B cell (primary cell): ENCODE results near the gene AICDA. TPM values are rescaled to one million over a fixed set of nuclear protein-coding genes. Genes with fewer than 3 reads are reported as not detected.

ENCODE experiments used
- ATAC-seq: fragments of 200-7000 bp; cut with Tn5 transposase; one replicate; pipeline ENCODE4 v1.10.0; 2021; ENCODE audit warnings: low read depth, mild to moderate bottlenecking, moderate number of reproducible peaks, moderate library complexity
- CTCF ChIA-PET: fragments of 350-600 bp; sonication (Branson Sonifier 250); formaldehyde crosslinking; loops from one replicate; lab custom pipeline; 2021; ENCODE audit warnings: antibody characterized with exemption, inconsistent platforms; lab: Charles Lee
- POLR2A ChIA-PET: fragments of 350-600 bp; sonication (Branson Sonifier 250); formaldehyde crosslinking; loops from one replicate; lab custom pipeline; 2021; ENCODE audit warnings: antibody characterized with exemption; lab: Charles Lee
- DNase-seq: peaks from one replicate; pipeline ENCODE4 v3.0.0; 2013
- H2AFZ ChIP-seq: 2 replicates; pipeline ENCODE4 v1.6.1; 2012; ENCODE audit warnings: mild to moderate bottlenecking, low read depth, low read length; ENCODE audit not compliant: insufficient read depth, poor library complexity, severe bottlenecking
- H3K27ac ChIP-seq, 2 donors: 1 replicate in 1 of 2; 2 replicates in 1 of 2; pipeline ENCODE4 v1.5.1; 2012 to 2013; ENCODE audit warnings: low read length in 2 of 2, mild to moderate bottlenecking in 2 of 2, moderate library complexity in 1 of 2
- H3K27me3 ChIP-seq, 4 experiments: fragments of 200-600 bp in 1 of 4; sonication (generic) in 1 of 4; replicated peaks in 1 of 4; 1 replicate in 2 of 4; 2 replicates in 2 of 4; pipeline versions ENCODE4 v1.6.1 to v1.7.0; 2013 to 2016; ENCODE audit warnings: low read length in 3 of 4, mild to moderate bottlenecking in 2 of 4, mixed read lengths in 1 of 4, moderate library complexity in 1 of 4; ENCODE audit not compliant: insufficient read depth in 4 of 4, control insufficient read depth in 3 of 4; ENCODE audit errors: control extremely low read depth in 1 of 4
- H3K36me3 ChIP-seq, 2 experiments: replicated peaks in 1 of 2; 1 replicate in 1 of 2; 2 replicates in 1 of 2; pipeline versions ENCODE4 v1.6.1 to v1.7.1; 2013; ENCODE audit warnings: low read length in 1 of 2; ENCODE audit not compliant: insufficient read depth in 2 of 2, control insufficient read depth in 1 of 2; ENCODE audit errors: control extremely low read depth in 1 of 2, extremely low read depth in 1 of 2
- H3K4me1 ChIP-seq, 2 donors: fragments of 200-600 bp in 1 of 2; sonication (generic) in 1 of 2; 1 replicate in 1 of 2; 2 replicates in 1 of 2; pipeline versions ENCODE4 v1.5.1 to v1.6.1; 2013 to 2017; ENCODE audit warnings: low read length in 2 of 2; ENCODE audit not compliant: control insufficient read depth in 2 of 2, insufficient read depth in 2 of 2
- H3K4me2 ChIP-seq: replicated peaks from 2 replicates; pipeline ENCODE3; 2012; ENCODE audit warnings: mild to moderate bottlenecking, low read depth, low read length; ENCODE audit not compliant: poor library complexity, severe bottlenecking
- H3K4me3 ChIP-seq, 5 experiments: fragments of 200-600 bp in 1 of 5; sonication (generic) in 1 of 5; 1 replicate in 3 of 5; 2 replicates in 2 of 5; pipeline versions ENCODE4 v1.5.1 to v1.7.0; 2011 to 2016; ENCODE audit warnings: low read length in 4 of 5, mild to moderate bottlenecking in 4 of 5, low read depth in 2 of 5, control low read depth in 1 of 5, moderate library complexity in 1 of 5; ENCODE audit not compliant: insufficient read depth in 1 of 5; ENCODE audit errors: control extremely low read depth in 1 of 5, extremely low read depth in 1 of 5
- H3K79me2 ChIP-seq: fragments of 200-600 bp; sonication (generic); one replicate; pipeline ENCODE4 v1.6.0; 2016; ENCODE audit warnings: low read length; ENCODE audit not compliant: control insufficient read depth, insufficient read depth
- H3K9ac ChIP-seq: fragments of 200-600 bp; sonication (generic); 2 replicates; pipeline ENCODE4 v1.6.1; 2017; ENCODE audit warnings: mild to moderate bottlenecking, low read length, moderate library complexity
- H3K9me3 ChIP-seq, 3 donors: one replicate each; pipeline versions ENCODE4 v1.6.1 to v1.7.1; 2013; ENCODE audit warnings: low read length in 2 of 3; ENCODE audit not compliant: control insufficient read depth in 2 of 3, insufficient read depth in 1 of 3; ENCODE audit errors: control extremely low read depth in 1 of 3
- H4K20me1 ChIP-seq: 2 replicates; pipeline ENCODE4 v1.6.0; 2012; ENCODE audit warnings: mild to moderate bottlenecking, low read length; ENCODE audit not compliant: insufficient read depth, control insufficient read depth, poor library complexity, severe bottlenecking
- H3K27ac Mint-ChIP-seq: one replicate; pipeline ENCODE4 v1.8.0; 2021; ENCODE audit warnings: mixed read lengths
- H3K27me3 Mint-ChIP-seq: one replicate; pipeline ENCODE4 v1.8.0; 2021; ENCODE audit warnings: mixed read lengths
- H3K4me1 Mint-ChIP-seq: one replicate; pipeline ENCODE4 v1.8.0; 2021; ENCODE audit warnings: mixed read lengths
- H3K4me3 Mint-ChIP-seq: one replicate; pipeline ENCODE4 v1.8.0; 2021; ENCODE audit warnings: mixed read lengths
- H3K9me3 Mint-ChIP-seq: one replicate; pipeline ENCODE4 v1.8.0; 2022; ENCODE audit warnings: mixed read lengths; ENCODE audit not compliant: insufficient read depth
- EZH2 ChIP-seq: IDR thresholded peaks from 2 replicates; pipeline ENCODE4 v1.6.1; 2012; ENCODE audit warnings: borderline replicate concordance, low read depth, mild to moderate bottlenecking, moderate library complexity, low read length; ENCODE audit not compliant: insufficient read depth, poor library complexity, severe bottlenecking
- WGBS: methylation state at CpG from one replicate; pipeline ENCODE4 v1.1.5; 2013; ENCODE audit warnings: missing lambda C conversion rate; ENCODE audit not compliant: insufficient coverage; 5-methylcytosine and 5-hydroxymethylcytosine counted together
- intact Hi-C: fragments of 100-400 bp; cut with micrococcal nuclease; formaldehyde crosslinking; loops from one replicate; pipeline ENCODE4 v1.10.0; 2022
- polyA plus RNA-seq: library from polyadenylated mRNA; depleted of rRNA; stranded (reverse); fragments of >200 nt; gene quantifications from 2 replicates; pipeline ENCODE4 v1.2.3, GENCODE V29; 2012
- total RNA-seq, 2 donors: library from RNA; stranded (reverse); fragments of 120-200 nt in 1 of 2; gene quantifications; 1 replicate in 1 of 2; 2 replicates in 1 of 2; pipeline versions ENCODE4 v1.2.3 to v1.2.4, GENCODE V29; 2013 to 2022
- TF ChIP-seq, protein P1 (sequence below): fragments of 200-600 bp; IDR thresholded peaks from one replicate; pipeline ENCODE4 v1.8.0; 2022; ENCODE audit warnings: antibody characterized with exemption, mild to moderate bottlenecking

The AICDA gene
- total and polyA plus RNA-seq, 2 donors (not counting 1 experiment from before 2014, with no cell fraction given), result 0.94 to 1.0 TPM

DNA sequence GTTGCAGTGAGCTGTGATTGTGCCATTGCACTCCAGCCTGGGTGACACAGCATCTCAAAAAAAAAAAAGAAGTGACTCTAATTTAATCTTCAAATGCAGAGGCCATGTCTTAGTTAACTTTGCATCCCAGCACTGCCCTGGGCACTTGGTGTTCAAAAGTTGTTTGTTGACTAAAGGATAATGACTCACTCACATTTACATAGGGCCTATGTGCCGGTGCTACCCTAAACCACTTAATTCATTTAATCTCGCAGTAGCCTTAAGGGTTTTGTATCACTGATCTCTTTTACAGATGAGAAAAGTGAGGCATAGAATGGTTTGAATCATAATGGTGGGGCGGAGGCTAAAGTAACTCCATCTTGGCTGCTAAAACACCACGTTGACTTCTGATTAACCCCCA is 26.3 kb upstream of the AICDA start:
- DNase-seq (no peak), ATAC-seq (no peak)
- Histone ChIP-seq H3K27me3 (no peaks in the 10 kb centered on the region), H3K4me3 (no peak overlapping the region), H3K4me2 (no peak overlapping the region), H3K79me2 (no peaks in the 10 kb centered on the region), H3K36me3 (no peaks in the 10 kb centered on the region), H3K9ac (no peak overlapping the region), H2AFZ (no peak overlapping the region), H3K27ac (no peak overlapping the region), H3K4me1 (peaks cover 1% of the 10 kb centered on the region in 2 donors), H3K9me3 (no peaks in the 10 kb centered on the region), H4K20me1 (no peaks in the 10 kb centered on the region)
- no CpG with 5 or more reads among the region's 4 CpGs for WGBS
- H3K4me3 Mint-ChIP-seq, result no peak overlapping the region
- no peak overlapping the region for H3K27ac Mint-ChIP-seq
- no peaks in the 10 kb centered on the region for H3K9me3 Mint-ChIP-seq
- ChIA-PET POLR2A (no interaction called here), CTCF (no interaction called here)
- TF ChIP-seq EZH2, result no peak
- TF ChIP-seq, protein P1, sequence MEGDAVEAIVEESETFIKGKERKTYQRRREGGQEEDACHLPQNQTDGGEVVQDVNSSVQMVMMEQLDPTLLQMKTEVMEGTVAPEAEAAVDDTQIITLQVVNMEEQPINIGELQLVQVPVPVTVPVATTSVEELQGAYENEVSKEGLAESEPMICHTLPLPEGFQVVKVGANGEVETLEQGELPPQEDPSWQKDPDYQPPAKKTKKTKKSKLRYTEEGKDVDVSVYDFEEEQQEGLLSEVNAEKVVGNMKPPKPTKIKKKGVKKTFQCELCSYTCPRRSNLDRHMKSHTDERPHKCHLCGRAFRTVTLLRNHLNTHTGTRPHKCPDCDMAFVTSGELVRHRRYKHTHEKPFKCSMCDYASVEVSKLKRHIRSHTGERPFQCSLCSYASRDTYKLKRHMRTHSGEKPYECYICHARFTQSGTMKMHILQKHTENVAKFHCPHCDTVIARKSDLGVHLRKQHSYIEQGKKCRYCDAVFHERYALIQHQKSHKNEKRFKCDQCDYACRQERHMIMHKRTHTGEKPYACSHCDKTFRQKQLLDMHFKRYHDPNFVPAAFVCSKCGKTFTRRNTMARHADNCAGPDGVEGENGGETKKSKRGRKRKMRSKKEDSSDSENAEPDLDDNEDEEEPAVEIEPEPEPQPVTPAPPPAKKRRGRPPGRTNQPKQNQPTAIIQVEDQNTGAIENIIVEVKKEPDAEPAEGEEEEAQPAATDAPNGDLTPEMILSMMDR, result no peak
- intact Hi-C loops, result no loop called here
- H3K4me1 Mint-ChIP-seq, result peaks cover 4% of the 10 kb centered on the region
- H3K27me3 Mint-ChIP-seq, result no peaks in the 10 kb centered on the region

- H3K9ac ChIP-seq, result no peak overlapping the region
- H3K4me3 ChIP-seq, result no peak overlapping the region
- POLR2A ChIA-PET, result no interaction called here
- 100% methylated on average over 2 of the region's 4 CpGs for WGBS
- no peaks in the 10 kb centered on the region for H3K36me3 ChIP-seq
- CTCF ChIA-PET, result interaction anchor here (1.0 kb wide), 1 partner anchor 9 kb away, joined by 3 read pairs; no protein-coding TSS in a partner anchor
- intact Hi-C loops, result no loop called here
- no peaks in the 10 kb centered on the region for H3K27me3 ChIP-seq
- H3K4me2 ChIP-seq, result no peak overlapping the region
- Mint-ChIP-seq H3K27me3 (no peaks in the 10 kb centered on the region), H3K4me3 (no peak overlapping the region), H3K27ac (peak overlapping the region; percentile 27), H3K9me3 (no peaks in the 10 kb centered on the region), H3K4me1 (peaks cover 2% of the 10 kb centered on the region)
- H4K20me1 ChIP-seq, result no peaks in the 10 kb centered on the region
- no peaks in the 10 kb centered on the region for H3K9me3 ChIP-seq
- H3K79me2 ChIP-seq, result no peaks in the 10 kb centered on the region
- no peaks in the 10 kb centered on the region for H3K4me1 ChIP-seq
- no peak overlapping the region for H3K27ac ChIP-seq
- no peak for ATAC-seq
- H2AFZ ChIP-seq, result no peak overlapping the region
- TF ChIP-seq, protein P1, result no peak
- TF ChIP-seq EZH2, result no peak
- no peak for DNase-seq
These were observed 25.0 kb upstream of the AICDA start for GRCh38 chr12:8637666-8638065.
